Activated CD4-positive, alpha-beta T cell treated with anti-CD3 and anti-CD28 coated beads, Interleukin-10, Interleukin-2, amounts not matched to agents 100 ng/mL and 50 ng/mL, durations not matched to agents 16 hours and 8 hours (primary cell): ENCODE measurements around the gene GOSR2.
"Not testable (repeated sequence)": the region's sequence is repeated elsewhere in the genome, so short reads cannot be mapped to it uniquely, and the experiment has no call there.

Experiments used
- DNase-seq: peaks from one replicate; pipeline ENCODE4 v3.0.0-alpha.2; 2020

GOSR2 gene

GRCh38 chr17:46894476-46895151 lies 28.3 kb upstream of the GOSR2 start:
- DNase-seq: no peak

- DNase-seq: no peak
These were observed 27.8 kb upstream of the GOSR2 start for GRCh38 chr17:46895171-46895570.

GRCh38 chr17:46896991-46897390 lies 26.0 kb upstream of the GOSR2 start:
- DNase-seq: no peak

- no peak for DNase-seq
These were observed 24.6 kb upstream of the GOSR2 start for GRCh38 chr17:46898364-46898763.

- no peak for DNase-seq
These were observed 24.1 kb upstream of the GOSR2 start for GRCh38 chr17:46898860-46899259.

GRCh38 chr17:46901291-46901690 lies 21.7 kb upstream of the GOSR2 start:
- no peak for DNase-seq

- DNase-seq: no peak
These were observed 18.9 kb upstream of the GOSR2 start for GRCh38 chr17:46903762-46904672.

GRCh38 chr17:46908068-46908737 lies 14.8 kb upstream of the GOSR2 start:
- DNase-seq: no peak

GRCh38 chr17:46910179-46910927 lies 12.6 kb upstream of the GOSR2 start:
- no peak for DNase-seq

GRCh38 chr17:46911311-46911710 lies 11.6 kb upstream of the GOSR2 start:
- no peak for DNase-seq

- no peak for DNase-seq
These were observed 7.4 kb upstream of the GOSR2 start for GRCh38 chr17:46915596-46915995.

- DNase-seq: no peak
These were observed 6.7 kb upstream of the GOSR2 start for GRCh38 chr17:46916211-46916610.

GRCh38 chr17:46916623-46917022 lies 6.3 kb upstream of the GOSR2 start:
- no peak for DNase-seq

GRCh38 chr17:46917041-46917440 lies 5.9 kb upstream of the GOSR2 start:
- no peak for DNase-seq

- DNase-seq: no peak
These were observed 5.4 kb upstream of the GOSR2 start for GRCh38 chr17:46917516-46917915.

GRCh38 chr17:46921962-46922361 lies 998 bp upstream of the GOSR2 start:
- DNase-seq: not testable (repeated sequence)

- no peak for DNase-seq
These were observed 515 bp upstream of the GOSR2 start for GRCh38 chr17:46922487-46922803.

- no peak for DNase-seq
These were observed 2.4 kb downstream of the GOSR2 start for GRCh38 chr17:46925185-46925868.

GRCh38 chr17:46928467-46929261 lies 5.7 kb downstream of the GOSR2 start:
- DNase-seq: no peak

GRCh38 chr17:46929413-46929812 lies 6.5 kb downstream of the GOSR2 start:
- no peak for DNase-seq

GRCh38 chr17:46930051-46930450 lies 7.1 kb downstream of the GOSR2 start:
- DNase-seq: no peak

- no peak for DNase-seq
These were observed 8.6 kb downstream of the GOSR2 start for GRCh38 chr17:46931596-46931995.
